ENCODE data around the gene SORCS1. TPM values are rescaled to one million over a fixed set of nuclear protein-coding genes. Genes with fewer than 3 reads are reported as not detected.

SORCS1 gene
- total RNA-seq, 1 experiment from 2014 or later = not detected

DNA sequence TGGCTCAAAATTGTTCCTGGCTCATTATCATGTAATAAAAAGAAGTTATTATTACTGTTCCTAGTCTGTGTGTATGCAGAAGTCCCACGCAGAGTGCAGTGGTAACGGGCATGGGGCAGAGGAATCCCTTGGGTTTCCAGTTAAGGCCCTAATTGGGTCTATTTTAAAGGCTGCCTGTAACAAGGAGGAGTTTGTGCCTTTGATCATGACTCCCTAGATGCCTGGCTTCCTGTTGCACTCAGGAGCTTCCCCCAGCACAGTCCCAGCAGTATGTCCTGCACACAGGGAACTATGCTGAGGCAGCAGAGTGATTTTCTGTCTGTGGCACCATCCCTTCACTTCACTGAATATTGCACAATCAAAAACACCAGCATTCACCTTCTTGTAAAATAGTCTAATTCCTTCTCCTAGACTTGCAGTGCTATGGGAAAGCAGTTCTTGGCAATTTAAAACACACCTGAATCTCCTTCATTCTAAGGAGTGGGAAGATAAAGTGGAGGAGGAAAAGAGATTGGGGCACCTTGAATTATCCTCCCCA lies 22.9 kb downstream of the SORCS1 start:
- DNase-seq (ENCODE audit: low read depth, low spot score) (no peak), ATAC-seq (no peak)
- POLR2A ChIA-PET = no interaction called here
- Histone ChIP-seq H3K9me3 (ENCODE audit: control insufficient read depth in 1 of 2, insufficient read depth in 1 of 2, low read depth in 1 of 2, low read length in 2 of 2) (peaks cover 43 to 52% of the 10 kb centered on the region in 2 experiments; a peak in 2 of 4 replicates), H3K27me3 (ENCODE audit: insufficient read depth, low read length) (no peaks in the 10 kb centered on the region), H3K4me3 (replicated peaks in 1 of 2; ENCODE audit: low read depth in 1 of 2, low read length in 2 of 2) (no peak overlapping the region), H3K79me2 (ENCODE audit: insufficient read depth, low read length) (no peaks in the 10 kb centered on the region), H4K20me1 (ENCODE audit: insufficient read depth) (no peaks in the 10 kb centered on the region), H3K4me2 (ENCODE audit: low read length) (no peak overlapping the region), H3K4me1 (ENCODE audit: control insufficient read depth in 1 of 2, insufficient read depth in 2 of 2, low read length in 2 of 2) (no peaks in the 10 kb centered on the region), H3K9ac (ENCODE audit: low read length) (no peak overlapping the region), H2AFZ (ENCODE audit: low read depth, low read length, poor library complexity, severe bottlenecking) (no peak overlapping the region), H3K36me3 (ENCODE audit: control insufficient read depth in 1 of 2, insufficient read depth in 2 of 2, low read length in 2 of 2) (no peaks in the 10 kb centered on the region), H3K27ac (ENCODE audit: low read depth, low read length) (no peak overlapping the region), H3K9me2 (ENCODE audit: insufficient read depth) (no peaks in the 10 kb centered on the region)
- CTCF ChIA-PET = no interaction called here
- no TSS peak for BruUV-seq (replicated peaks)
- TF ChIP-seq POLR2A (IDR thresholded peaks at IDR 0.05; ENCODE audit: borderline replicate concordance, extremely low read depth, insufficient read depth, insufficient read length) (no peak), ZFX (IDR thresholded peaks at IDR 0.05) (no peak)
- TF ChIP-seq, protein P1, sequence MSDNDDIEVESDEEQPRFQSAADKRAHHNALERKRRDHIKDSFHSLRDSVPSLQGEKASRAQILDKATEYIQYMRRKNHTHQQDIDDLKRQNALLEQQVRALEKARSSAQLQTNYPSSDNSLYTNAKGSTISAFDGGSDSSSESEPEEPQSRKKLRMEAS (IDR thresholded peaks at IDR 0.05) = no peak
- TF ChIP-seq, protein P2, sequence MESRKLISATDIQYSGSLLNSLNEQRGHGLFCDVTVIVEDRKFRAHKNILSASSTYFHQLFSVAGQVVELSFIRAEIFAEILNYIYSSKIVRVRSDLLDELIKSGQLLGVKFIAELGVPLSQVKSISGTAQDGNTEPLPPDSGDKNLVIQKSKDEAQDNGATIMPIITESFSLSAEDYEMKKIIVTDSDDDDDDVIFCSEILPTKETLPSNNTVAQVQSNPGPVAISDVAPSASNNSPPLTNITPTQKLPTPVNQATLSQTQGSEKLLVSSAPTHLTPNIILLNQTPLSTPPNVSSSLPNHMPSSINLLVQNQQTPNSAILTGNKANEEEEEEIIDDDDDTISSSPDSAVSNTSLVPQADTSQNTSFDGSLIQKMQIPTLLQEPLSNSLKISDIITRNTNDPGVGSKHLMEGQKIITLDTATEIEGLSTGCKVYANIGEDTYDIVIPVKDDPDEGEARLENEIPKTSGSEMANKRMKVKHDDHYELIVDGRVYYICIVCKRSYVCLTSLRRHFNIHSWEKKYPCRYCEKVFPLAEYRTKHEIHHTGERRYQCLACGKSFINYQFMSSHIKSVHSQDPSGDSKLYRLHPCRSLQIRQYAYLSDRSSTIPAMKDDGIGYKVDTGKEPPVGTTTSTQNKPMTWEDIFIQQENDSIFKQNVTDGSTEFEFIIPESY (IDR thresholded peaks at IDR 0.05; ENCODE audit: extremely low read depth, insufficient replicate concordance, low read length) = no peak
- RAD21 ChIA-PET (ENCODE audit: low non-redundant PET in 1 of 2, low total read pairs in 2 of 2, uncharacterized antibody in 2 of 2, unreplicated experiment in 2 of 2) = no interaction called here
- intact Hi-C loops (cut with micrococcal nuclease) = no loop called here

DNA sequence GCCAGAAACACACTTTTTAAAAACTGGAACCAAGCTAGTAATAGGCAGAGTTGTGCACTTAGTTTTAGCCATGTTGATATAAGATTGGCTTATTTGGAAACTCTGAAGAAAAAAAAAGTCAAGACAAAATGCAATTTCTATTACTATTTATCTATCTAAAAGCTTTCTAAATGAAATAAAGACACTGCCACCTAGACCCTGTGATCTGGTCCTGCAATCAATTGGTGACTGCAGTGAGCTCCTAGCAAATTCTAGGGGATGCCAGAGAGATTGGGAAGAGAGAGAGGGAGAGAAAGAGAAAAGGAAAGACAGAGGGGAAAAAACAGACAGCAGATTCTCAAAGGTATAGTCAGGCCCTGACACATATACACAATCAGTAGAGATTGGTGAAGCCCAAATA lies 25.3 kb downstream of the SORCS1 start:
- Histone ChIP-seq H3K4me1 (ENCODE audit: control insufficient read depth in 1 of 2, insufficient read depth in 2 of 2, low read length in 2 of 2) (no peaks in the 10 kb centered on the region), H3K36me3 (ENCODE audit: control insufficient read depth in 1 of 2, insufficient read depth in 2 of 2, low read length in 2 of 2) (no peaks in the 10 kb centered on the region), H3K4me3 (replicated peaks in 1 of 2; ENCODE audit: low read depth in 1 of 2, low read length in 2 of 2) (no peak overlapping the region), H3K4me2 (ENCODE audit: low read length) (no peak overlapping the region), H3K9ac (ENCODE audit: low read length) (no peak overlapping the region), H3K9me2 (ENCODE audit: insufficient read depth) (no peaks in the 10 kb centered on the region), H4K20me1 (ENCODE audit: insufficient read depth) (no peaks in the 10 kb centered on the region), H3K27me3 (ENCODE audit: insufficient read depth, low read length) (no peaks in the 10 kb centered on the region), H3K27ac (ENCODE audit: low read depth, low read length) (no peak overlapping the region), H2AFZ (ENCODE audit: low read depth, low read length, poor library complexity, severe bottlenecking) (no peak overlapping the region), H3K9me3 (ENCODE audit: control insufficient read depth in 1 of 2, insufficient read depth in 1 of 2, low read depth in 1 of 2, low read length in 2 of 2) (peaks cover 40 to 49% of the 10 kb centered on the region in 2 experiments; a peak in 2 of 4 replicates), H3K79me2 (ENCODE audit: insufficient read depth, low read length) (no peaks in the 10 kb centered on the region)
- no peak for TF ChIP-seq POLR2A (IDR thresholded peaks at IDR 0.05; ENCODE audit: borderline replicate concordance, extremely low read depth, insufficient read depth, insufficient read length)
- no peak for TF ChIP-seq SP1 (IDR thresholded peaks at IDR 0.05; ENCODE audit: low read depth)
- TF ChIP-seq FOSL1 (IDR thresholded peaks at IDR 0.05; ENCODE audit: low read depth) = no peak
- TF ChIP-seq SIN3A (IDR thresholded peaks at IDR 0.05; ENCODE audit: low read depth) = no peak
- TF ChIP-seq CBX3 (IDR thresholded peaks at IDR 0.05; ENCODE audit: low read depth) = no peak
- TF ChIP-seq, protein P3, sequence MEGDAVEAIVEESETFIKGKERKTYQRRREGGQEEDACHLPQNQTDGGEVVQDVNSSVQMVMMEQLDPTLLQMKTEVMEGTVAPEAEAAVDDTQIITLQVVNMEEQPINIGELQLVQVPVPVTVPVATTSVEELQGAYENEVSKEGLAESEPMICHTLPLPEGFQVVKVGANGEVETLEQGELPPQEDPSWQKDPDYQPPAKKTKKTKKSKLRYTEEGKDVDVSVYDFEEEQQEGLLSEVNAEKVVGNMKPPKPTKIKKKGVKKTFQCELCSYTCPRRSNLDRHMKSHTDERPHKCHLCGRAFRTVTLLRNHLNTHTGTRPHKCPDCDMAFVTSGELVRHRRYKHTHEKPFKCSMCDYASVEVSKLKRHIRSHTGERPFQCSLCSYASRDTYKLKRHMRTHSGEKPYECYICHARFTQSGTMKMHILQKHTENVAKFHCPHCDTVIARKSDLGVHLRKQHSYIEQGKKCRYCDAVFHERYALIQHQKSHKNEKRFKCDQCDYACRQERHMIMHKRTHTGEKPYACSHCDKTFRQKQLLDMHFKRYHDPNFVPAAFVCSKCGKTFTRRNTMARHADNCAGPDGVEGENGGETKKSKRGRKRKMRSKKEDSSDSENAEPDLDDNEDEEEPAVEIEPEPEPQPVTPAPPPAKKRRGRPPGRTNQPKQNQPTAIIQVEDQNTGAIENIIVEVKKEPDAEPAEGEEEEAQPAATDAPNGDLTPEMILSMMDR (IDR thresholded peaks at IDR 0.05 in 2 of 3, conservative IDR thresholded peaks at IDR 0.05 in 1 of 3; ENCODE audit: borderline replicate concordance in 1 of 3, insufficient read depth in 1 of 3, low read depth in 2 of 3, low read length in 2 of 3) = no peak
- no peak for TF ChIP-seq POLR2AphosphoS5 (IDR thresholded peaks at IDR 0.05; ENCODE audit: low read depth, low read length)
- no peak for TF ChIP-seq JUND (IDR thresholded peaks at IDR 0.05)
- TF ChIP-seq EZH2 (IDR thresholded peaks at IDR 0.05) = no peak
- TF ChIP-seq SRF (IDR thresholded peaks at IDR 0.05; ENCODE audit: low read depth) = no peak
- TF ChIP-seq TCF7L2 (IDR thresholded peaks at IDR 0.05; ENCODE audit: borderline replicate concordance, extremely low read depth, insufficient read depth, insufficient read length) = no peak
- TF ChIP-seq CEBPB (IDR thresholded peaks at IDR 0.05; ENCODE audit: low read depth) = no peak
- ChIA-PET POLR2A (no interaction called here), CTCF (no interaction called here), RAD21 (ENCODE audit: low non-redundant PET in 1 of 2, low total read pairs in 2 of 2, uncharacterized antibody in 2 of 2, unreplicated experiment in 2 of 2) (no interaction called here)
- ATAC-seq (no peak), DNase-seq (ENCODE audit: low read depth, low spot score) (no peak)
- no TSS peak for BruUV-seq (replicated peaks)
- intact Hi-C loops (cut with micrococcal nuclease) = no loop called here

Measured in HCT116 (cell line).